Measurements from ENCODE around the gene MXI1.
"Not testable (repeated sequence)": the region's sequence is repeated elsewhere in the genome, so short reads cannot be mapped to it uniquely, and the experiment has no call there.

MXI1 gene

DNA sequence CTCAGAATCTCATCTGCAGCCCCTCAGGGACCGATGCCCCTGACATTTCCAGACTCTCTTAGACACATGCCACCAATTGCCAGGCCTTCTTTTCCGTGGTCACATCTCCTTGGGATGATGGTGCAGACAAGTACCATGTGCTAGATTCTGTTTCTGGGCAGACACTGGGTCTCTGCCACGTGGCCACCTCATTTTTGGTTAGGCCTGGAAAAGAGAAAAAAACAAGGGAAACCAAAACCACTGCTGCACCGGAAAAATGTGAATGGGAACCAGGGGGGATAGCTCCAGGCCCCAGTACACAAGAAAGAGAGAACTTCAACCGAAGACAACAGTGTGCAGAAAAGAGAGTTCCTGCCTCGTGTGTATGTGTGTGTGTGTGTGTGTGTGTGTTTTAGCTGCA lies 23.0 kb upstream of the MXI1 start:
- DNase-seq = no peak

DNA sequence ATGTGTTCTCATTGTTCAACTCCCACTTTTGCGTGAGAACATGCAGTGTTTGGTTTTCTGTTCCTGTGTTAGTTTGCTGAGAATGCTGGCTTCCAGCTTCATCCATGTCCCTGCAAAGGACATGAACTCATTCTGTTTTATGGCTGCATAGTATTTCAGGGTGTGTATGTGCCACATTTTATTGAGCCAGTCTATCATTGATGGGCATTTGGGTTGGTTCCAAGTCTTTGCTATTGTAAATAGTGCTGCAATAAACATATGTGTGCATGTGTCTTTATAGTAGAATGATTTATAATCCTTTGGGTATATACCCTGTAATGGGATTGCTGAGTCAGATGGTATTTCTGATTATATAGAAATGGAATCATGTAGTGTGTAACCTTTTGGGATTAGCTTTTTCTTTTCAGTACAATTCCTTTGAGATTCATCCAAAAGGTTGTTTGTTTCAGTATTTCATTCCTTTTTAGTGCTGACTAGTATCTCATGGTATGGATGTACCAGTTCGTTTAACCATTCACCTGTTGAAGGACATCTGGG lies 21.7 kb upstream of the MXI1 start:
- not testable (repeated sequence) for DNase-seq

DNA sequence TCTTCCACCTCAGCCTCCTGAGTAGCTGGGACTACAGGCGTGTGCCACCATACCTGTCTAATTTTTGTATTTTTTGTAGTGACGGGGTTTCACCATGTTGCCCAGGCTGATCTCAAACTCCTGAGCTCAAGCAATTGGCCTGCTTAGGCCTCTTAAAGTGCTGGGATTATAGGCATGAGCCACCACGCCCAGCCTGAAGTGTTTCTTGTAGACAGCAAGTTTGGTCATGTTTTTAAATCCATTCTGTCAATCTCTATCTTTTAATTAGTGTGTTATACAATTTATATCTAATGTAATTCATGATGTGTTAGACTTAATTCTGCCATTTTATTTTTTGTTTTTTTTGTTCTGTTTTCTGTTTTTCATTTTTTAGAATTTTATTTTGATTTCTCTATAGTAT lies 17.2 kb upstream of the MXI1 start:
- no peak for DNase-seq

DNA sequence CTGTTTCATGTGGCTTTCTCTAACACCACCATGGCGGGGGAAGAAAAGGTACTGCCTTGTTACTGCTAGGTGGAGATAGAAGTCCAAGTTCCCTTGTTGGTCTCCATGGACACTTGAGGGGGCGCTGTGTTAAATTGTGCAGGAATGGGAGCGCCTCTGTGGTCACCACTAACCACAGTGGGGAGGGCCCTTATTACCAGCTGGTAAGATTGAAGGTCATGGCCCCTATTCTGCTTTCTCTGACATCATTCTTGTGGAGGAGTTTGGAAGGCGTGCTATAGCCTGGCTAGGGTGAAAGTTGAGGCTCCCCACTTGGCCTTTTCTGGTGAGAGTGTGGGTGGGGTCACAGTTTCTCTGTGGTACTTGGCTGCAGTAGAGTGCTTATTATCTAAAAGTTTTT lies 14.9 kb upstream of the MXI1 start:
- DNase-seq = no peak

DNA sequence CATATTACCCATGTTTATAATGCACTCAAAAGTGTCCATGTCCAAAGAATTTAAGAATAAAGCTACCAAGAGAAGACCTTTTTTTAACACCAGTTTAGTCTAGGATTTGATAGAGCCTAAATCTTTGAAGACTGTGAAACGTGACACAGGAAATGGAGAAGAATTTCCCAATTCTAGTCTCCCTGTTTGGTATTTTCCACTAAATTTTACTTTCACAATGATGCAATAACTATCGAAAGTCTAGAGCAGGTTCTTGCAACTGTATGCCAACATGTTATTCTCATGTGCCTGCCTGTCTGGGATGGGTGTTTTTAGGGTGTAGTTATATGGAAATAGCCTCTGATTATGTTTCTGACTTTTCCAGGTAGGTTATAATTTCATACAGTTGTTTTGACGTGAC lies 6.9 kb upstream of the MXI1 start:
- DNase-seq = no peak

DNA sequence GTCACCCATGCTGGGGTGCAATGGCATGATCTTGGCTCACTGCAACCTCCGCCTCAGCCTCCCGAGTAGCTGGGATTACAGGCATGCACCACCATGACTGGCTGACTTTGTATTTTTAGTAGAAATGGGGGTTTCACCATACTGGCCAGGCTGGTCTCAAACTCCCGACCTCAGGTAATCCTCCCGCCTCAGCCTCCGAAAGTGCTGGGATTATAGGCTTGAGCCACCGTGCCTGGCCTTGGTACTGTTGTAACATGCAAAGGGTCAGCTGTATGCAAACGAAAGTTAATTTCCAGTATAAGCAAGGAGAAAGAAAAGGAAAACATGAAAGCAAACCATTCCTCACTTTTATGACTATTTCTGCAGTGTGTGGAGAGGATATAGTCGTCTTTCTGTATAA lies 6.4 kb upstream of the MXI1 start:
- not testable (repeated sequence) for DNase-seq

DNA sequence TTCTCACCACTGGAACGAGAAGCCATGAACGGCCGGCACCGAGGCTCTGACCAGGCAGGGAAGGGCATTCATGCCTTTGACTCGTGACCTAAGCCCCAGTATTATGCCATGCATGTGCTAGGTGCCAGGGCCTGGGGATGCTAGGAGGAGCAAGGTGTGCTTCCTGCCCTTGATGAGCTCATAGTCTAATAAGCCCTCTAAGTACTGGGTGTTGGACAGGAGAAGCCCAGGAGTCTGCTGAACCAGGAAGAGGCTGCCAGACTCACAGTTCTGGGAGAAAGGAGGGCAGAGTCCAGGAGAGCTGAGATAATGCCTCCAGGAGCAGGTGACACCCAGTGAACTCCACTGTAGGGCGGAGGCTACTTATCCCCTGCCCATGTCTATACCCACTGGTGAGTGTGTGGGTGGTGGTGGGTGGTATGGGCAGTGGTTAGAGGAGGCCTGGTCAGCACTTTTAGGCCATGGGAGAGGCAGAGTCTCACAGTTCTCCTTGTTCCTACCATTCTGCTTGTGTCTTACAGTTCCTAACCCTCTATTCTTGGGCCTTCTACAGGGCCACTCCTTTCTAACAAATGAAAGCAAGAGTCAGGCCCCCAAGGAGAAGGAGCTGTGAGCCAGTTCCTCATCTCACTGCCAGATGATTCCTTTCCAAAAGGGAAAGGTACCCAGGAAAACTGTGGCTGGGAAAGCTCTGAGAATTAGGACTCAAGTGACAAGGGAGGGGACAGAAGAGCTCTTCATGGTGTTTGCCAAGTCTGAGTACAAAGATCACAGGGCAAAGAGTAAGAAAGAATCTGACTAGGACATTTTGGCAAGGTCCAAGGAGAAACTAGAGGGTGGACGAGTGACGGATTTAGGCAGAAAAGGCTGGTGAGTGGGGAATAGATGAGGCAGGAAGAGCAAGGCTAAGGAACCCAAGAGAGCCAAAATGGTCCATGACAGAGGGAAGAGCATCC lies 3.6 kb upstream of the MXI1 start:
- no peak for DNase-seq

DNA sequence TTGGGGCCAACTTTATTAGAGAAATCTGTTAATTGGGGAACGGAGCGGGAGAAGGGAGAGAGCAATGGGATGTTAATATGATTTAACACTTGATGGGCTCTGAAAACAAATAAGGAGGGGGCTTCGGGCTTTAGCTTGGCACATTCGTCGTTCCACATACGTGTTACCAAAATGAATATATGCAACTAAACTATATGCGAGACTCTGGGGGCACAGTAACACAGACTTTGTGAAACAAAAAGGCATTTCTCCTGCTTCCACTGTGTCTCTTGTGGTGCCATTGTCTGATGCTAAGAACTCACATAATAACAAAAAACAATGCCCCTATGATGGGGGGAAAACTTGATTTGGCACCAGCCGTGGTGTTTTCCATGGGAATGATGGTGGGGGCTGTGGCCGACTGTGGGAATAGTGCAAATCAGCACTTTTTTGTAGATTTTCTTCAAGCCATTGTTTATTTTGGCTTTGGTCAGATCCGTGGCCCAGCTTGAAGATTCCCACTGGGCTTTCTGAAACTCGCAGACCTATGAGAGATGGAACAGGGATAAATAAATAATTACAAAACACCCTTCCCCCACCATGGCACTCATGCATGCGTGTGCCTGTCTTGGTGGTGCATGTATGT lies 2.2 kb upstream of the MXI1 start:
- no peak for DNase-seq

DNA sequence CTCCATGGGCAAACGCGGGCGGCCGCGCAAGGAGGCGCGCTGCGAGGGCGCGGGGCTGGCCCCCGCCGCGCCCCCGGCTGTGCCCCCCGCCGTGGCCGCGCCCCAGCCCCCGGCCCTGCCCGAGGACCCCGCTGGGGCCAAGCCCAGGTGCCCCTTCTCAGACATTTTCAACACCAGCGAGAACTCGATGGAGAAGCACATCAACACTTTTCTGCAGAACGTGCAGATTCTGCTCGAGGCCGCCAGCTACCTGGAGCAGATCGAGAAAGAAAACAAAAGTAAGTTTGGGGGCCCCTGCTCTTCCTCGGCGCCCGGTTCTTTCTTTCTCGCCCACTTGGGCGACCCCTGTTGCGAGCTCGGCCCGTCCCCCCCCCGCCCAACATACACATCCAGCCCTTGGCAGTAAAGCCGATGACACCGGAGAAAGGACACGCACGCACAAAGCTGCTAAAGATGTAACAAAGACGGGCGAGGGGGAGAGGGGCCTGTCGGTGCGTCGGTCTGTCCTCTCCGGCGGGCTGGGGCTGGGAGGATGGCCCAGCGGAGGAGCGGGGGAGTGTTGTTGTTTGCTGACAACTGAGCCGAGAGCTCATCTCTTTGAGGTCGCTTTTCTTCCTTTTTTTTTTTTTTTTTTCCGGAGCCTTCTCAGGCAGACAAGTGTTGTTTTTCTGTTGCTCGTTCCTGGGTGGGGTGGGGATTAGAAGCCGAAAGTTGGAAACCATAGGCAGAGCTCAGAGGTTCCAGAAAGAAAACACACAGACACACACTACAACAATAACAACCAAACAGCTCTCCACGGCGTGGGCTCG lies 604 bp downstream of the MXI1 start:
- DNase-seq = no peak

DNA sequence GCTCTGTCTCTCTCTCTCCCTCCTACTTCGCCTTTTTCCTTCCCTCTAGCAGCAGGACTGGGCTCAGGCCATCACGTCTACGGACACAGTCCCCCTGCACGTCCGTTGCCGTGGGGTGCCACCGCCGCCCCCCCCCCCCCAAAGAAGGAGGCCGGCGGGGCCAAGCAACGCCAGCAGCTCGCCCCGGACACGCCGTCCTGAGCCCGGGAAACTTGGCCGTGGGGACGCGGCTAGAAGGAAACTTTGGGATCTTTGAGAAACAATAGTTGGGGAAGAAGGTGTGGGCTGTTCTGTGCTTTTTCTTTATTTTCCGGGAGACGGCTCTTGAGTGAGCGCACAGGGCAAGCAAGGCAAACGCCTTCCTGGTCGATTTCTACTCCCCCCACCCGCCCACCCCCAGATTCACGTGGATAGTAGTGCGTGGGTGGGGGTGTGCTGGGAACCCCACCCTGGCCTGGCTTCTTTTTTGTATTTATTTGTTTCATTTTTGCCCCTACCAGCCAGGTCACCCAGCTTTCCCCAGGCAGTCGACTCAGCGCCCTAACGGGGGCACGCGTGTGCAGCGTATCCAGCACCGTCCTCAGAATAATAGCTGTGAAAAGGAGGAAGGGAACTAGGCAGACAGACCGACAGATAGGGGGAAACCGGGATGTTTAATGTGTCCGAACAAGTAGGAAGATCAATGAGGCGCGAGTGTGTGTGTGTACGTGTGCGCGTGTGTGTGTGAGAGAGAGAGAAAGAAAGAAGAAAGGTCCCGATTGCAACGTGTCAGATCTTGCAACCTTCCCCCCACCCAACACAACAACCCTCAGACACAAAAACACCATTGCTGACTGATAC lies 1.4 kb downstream of the MXI1 start:
- DNase-seq = peak; percentile 34

DNA sequence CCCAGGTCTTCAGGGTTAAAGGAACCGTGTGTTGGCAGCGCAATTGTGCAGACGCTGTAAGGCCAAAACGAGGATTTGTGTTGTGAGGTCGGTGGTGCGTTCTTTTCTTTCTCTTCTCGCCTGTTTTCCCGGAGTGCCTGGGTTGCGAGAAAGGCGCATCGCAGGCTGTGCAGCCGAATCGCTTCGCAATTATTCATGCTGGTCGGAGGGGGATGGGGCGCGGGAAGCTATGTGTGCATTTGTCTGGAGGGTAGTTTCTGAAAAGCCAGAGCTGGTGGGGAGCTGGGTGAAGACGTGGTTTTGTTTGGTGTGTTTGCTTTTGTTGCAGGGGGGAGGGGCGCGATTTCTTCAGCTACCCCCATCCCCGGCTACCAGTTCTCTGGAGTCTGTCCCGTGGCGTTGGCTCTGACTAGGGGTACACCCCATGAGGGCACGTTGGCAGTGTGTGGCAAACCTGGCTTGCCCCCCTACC lies 2.1 kb downstream of the MXI1 start:
- DNase-seq = peak; percentile 57

DNA sequence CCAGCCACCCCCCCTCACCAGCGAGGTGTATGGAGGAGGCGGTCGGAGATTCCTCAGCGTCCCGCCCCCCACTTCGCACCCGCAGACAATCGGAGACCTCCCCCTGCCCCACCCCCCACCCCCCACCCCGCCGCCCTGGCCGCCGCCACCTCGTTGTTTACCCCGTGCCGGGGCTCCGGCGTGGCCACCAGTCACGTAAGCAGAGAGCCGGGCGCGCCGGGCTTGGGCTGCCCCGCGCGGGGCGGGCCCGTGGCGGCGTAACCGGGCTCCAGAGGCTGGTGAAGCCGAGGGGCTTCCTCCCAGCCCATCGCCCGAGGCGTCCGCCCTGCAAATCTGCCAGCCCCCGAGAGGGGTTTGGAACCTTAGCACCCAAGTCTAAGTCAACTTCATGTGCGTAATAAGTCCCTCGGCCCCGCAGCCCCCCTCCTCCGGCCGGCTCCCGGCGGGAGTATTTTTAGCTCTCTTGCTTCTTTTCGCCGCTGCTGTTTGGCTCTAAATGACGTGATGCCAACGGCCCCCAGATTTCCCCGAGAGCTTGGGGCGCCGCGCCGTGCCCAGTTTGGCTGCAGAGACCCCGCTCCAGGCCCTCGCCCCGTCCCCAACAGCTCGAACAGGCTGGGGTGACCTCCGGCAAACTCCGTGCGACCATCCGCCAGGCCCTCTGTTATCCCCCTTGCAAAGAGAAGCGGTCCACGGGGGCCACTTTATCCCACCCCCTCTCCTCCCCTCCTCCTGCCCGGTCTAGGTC lies 2.7 kb downstream of the MXI1 start:
- peak; percentile 9 for DNase-seq

DNA sequence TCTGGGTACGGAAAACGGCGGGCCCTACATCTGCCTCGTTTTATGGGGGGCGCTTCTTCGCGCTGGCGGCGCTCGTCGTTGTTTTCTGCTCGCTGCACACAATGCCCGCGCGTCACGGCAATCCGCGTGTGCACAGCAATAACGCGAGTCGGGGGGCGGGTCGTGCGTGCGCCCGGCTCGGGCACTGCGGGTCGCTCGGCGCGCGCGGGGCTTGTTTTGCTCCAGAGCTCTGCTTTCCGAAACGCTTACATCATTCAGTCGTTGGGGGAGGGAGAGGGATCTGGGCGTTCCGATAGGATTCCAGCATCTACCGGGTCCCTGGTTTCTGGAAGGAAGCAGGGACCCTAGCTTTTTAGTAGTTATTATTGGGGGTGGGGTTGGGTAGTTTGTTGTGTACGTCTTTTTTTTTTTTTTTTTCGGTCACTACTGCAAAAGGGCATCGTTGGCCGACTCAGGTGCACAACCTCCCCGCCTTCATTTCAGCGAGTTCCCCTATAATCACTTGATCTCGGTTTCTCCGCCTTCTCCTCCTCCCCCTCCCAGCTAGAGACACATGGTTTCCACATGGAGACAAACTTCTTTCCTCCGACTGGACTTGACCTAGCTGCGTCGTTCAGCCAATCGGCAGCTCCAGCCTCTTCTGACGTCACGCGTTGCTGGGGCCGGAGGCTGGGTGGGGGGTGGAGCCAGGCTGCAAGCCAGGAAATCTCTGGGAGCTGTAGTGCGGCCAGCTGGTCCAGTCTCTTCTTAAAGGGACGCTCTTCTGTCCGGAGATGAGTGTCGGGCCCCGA lies 3.5 kb downstream of the MXI1 start:
- peak; percentile 88 for DNase-seq

DNA sequence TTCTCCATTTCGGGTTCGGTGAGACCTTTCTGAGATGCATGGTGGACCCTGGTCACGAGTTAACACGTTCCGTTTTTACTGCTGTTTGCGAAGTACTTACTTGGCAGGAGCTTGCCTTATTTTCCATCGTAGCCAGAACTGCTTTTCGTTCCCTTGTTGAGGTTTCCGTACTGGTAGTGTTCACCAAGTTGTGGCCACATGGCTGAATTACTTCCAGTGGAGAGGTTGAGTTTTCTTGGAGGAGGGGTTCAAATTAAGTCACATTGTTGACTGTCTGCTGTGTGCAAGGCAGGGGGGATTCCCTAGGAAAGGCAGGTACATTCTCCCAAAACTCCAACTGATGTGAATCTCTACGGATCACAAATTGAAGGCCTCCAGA lies 4.0 kb downstream of the MXI1 start:
- no peak for DNase-seq

DNA sequence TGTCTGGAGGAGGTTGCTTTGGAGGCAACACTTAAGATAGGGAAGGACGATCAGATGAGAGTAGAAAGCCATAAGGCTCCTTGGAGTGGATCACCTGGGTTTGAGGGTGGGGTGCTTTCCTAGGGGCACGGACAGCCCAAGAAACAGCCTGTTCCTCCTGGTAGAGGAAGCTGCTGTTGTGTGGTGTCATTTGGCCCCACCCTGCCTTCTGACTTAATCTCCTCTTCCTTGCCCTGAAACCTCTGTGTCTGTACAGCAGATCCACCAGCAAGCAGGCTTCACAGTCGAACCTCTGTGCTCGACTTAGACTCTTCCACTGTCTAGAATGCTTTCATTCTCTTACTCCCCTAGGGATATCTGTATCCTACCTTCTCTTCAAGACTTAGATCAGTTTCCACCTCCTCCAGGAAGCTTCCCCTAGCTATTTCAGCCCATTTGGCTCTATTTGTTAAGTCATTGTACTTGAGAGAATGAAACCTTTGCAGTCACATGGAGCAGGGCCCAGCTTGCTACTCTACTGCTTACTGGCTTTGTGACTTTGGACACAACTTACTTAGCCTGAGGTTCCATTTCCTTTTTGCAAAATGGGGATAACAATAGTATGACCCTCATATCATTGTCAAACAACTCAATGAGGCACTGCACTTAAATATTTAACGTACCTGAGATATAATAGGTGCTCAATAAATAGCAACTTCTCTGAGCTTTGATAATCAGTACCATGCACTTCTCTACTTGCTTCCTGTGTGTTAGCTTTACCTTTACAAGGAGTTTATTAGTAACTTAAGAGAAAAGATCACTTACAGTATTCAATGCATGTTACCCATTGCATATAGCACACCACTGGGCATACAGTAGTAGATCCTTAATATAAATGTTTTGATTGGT lies 5.0 kb downstream of the MXI1 start:
- no peak for DNase-seq

DNA sequence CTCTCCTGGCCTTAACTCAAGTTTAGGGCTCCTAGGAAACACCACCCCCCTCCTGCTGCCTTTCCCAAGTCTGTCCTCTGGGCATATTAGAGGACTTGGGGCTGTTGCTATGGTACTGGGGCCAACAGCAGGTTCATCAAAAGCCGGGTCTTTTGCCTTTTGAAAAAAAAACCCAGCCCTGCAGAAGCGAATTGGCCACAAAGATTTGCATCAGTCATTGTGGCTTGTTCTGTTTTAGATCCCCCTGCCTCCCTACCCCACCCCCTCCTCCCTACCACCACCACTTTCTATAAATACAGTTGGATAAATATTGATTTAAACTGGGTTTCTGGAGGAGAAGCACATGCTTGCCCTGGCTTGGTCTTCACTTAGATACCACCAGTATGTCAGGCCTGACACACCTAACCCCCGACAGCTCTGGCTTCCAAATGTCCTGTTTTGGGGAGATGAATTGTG lies 7.0 kb downstream of the MXI1 start:
- DNase-seq = no peak

DNA sequence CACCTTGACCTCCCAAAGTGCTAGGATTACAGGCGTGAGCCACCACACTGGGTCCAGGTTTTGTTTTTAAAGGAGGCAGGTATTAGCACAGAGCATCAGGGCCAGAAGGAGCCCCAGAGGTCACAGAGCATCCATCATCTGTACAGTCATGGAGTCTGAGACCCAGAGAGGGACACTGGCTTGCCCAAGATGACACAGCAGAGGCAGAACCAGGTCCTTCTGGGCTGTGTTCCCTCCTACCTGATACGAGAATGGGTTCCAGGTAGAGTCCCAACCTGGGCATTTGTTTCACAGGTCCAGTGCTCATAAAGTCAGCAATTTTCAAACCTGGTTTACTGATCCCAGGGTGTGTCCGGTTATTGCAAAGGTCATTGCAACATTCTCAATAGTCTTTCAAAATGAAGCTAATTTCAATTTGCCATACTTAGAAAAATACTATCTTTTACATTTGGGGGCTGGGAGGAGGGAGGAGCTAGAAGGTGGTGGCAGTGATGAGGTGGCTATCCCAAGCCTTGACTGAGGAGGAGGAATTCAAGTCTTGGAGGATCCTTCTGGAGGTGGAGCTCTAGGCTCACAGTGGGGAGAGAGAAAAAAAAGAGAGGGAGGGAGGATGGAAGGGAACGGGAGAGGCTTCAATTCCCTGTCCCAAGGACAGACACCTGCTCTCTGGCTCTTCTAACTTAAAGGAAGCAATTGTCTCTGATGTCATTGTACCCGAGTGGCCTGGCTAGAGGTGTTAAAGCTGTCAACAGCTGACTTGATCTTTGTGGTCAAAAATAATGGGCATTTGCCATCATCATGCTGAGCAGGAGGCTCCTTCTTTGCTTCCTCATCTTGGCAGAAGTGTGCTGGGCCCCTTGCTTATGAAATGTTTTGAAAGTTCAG lies 8.1 kb downstream of the MXI1 start:
- DNase-seq = no peak

DNA sequence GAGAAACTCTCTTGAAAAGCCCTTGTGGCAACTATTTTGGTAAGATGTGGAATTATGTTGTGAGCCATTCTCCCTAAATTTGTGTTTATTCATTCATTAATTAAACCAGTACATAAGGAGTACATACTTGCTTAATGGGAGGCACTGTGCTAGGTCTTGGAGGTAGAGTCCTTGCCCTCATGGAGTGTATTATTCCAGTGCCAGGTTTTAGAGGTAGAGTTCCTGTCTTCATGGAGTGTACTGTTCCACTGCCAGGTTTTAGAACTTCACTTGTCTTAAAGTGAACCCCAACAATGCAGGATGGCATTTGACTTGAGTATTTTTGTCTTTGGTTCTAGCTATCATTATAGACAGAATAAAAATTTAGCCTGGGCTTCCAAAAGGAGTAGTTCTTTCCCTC lies 8.8 kb downstream of the MXI1 start:
- DNase-seq = no peak

All from DMS 273 treated with DMSO at 0.1 percent for 48 hours (cell line).